Cardiac atrium fibroblast (primary cell): ENCODE results near the gene KIAA1958. TPM values are rescaled to one million over a fixed set of nuclear protein-coding genes. Genes with fewer than 3 reads are reported as not detected.

ENCODE experiments used
- total RNA-seq: library from RNA; depleted of rRNA; stranded (reverse); fragments of >200 nt; gene quantifications from 2 replicates; pipeline ENCODE4 v1.2.3, GENCODE V29; 2015

KIAA1958 gene
- 0.36 and 1.3 TPM in 2 replicates for total RNA-seq

GRCh38 chr9:112486221-112487007, at the start of gene KIAA1958:
Gene KIAA1958, plus strand, starts transcription at chr9:112486827. Its CDS starts 87,254 bp downstream, at chr9:112574081.

GRCh38 chr9:112717661-112718331, 231.2 kb downstream of the KIAA1958 start, which contains the start of gene INIP:
Gene INIP, minus strand, starts transcription at chr9:112718117. Its CDS starts 1,632 bp downstream, at chr9:112716485.

Other genes starting within 250 kb of the KIAA1958 start
- gene PTBP3, start 153.2 kb upstream of the KIAA1958 start, total RNA-seq = 27.4 and 78.7 TPM in 2 replicates
- 22.7 and 26.1 TPM in 2 replicates for gene HSDL2, start 106.7 kb upstream of the KIAA1958 start, total RNA-seq
- gene INIP, start 231.3 kb downstream of the KIAA1958 start, total RNA-seq = 11.4 and 15.1 TPM in 2 replicates